SKM-1 (cell line): Measurements from ENCODE around the gene C8B.

Experiments
- DNase-seq: peaks from one replicate; lab custom pipeline; 2025; ENCODE audit not compliant: unreplicated experiment; lab: John Stamatoyannopoulos, UW

The C8B gene

DNA sequence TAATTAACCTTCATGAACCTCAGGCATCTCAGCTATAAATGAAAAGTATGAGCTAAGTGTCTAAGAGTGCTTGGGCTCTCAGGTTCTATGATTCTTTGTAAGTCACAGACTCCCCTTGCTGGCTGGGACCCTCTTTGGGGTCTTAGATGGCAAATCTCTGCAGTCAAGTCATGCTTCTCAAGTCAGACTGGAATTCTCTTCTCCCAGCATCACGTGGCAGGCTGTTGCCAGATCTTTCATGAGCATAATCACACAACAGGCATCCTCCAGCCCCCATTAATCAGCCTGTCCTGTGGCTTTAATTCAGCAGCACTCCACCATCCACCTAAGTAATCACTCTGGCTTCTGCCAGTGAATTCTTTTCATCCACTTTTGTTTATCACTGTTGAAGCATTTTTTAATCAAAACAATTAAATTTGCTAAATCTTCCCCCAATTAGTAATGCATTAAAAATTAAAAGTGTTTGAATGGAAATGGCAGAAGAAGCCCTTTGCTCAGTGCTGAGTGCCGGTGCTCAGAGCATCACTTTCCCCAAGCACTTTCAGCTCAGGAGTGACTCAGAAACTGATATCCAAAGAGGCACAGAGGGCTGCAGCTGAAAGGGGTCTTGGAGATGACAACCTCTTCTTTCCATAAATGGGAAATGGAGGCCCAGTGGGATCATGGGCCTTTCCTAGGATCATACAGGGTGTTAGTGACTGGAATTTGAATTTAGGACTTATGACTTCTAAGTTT, 61.0 kb downstream of the C8B start:
- DNase-seq, result no peak

DNA sequence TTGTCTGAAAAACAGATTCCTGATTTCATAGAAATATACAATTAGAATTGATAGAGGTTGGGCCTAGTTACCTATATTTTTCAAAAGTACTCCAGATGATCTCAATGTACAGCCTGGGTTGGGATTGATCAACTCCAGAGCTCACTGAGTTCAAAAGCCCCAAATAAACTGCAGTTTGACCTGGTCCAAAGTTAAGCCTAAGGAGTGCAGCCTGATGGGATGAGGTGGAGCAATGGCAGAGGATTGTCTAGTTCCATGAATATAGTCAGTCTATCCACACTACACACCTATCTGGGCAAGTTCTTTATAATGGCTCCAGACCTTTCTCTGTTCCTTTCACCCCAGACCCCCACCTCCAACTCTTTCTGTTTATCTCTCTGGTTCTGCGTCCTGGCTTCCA, 62.0 kb downstream of the C8B start:
- no peak for DNase-seq

DNA sequence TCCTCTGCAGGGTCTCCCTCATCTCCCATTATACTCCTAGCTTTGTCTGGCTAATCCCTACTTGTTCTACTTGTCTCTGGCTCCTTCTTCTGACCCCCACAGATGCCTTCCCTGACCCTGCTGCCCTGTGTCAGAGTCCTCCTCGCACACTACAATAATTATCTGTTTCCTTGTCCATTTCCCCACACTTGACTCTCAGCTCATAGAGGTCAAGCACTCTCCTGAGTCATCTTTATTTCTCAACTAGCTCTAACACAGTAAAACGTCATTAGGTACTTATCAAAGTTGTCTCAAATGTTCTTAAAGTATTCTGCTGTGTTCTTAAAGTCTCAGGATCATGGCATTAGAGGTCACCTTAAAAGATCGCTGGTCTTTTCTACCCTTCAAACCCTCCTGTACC, 64.1 kb downstream of the C8B start:
- no peak for DNase-seq

DNA sequence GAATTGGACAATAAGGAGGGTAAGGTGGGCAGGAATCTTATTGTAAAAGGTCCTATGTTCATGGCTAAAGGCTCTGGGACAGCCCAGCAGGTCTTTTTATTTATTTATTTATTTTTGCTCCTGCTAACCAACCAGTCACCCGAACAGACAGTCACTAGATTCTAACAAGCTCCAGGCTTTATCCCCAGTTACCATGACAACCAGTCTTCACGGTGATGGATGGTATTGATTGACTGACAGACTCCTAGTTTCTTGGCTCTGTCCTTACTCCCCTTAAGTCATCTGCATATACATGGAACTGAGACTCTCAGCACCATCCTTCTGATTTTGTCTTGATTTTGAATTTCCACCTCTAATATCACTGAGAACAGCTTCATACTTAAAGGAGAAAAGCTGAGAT, 66.9 kb downstream of the C8B start:
- no peak for DNase-seq

DNA sequence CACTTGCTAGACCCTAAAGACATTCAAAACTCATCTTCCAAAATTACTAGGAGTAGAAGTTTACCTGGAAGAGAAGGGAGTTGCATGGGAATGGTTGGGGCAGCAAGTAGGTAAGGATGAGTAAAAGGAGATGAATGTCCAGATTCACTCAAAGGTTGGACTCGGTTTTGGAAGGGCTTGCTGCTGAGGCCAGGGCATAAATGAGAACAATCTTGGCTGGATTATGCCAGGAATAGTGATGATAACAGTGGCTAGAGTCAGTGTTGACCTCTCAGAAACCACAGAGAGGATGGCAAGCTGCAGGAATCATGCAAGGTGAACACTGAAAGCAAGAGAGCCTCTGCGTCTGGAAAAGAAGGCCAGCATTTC, 67.8 kb downstream of the C8B start:
- DNase-seq, result no peak

DNA sequence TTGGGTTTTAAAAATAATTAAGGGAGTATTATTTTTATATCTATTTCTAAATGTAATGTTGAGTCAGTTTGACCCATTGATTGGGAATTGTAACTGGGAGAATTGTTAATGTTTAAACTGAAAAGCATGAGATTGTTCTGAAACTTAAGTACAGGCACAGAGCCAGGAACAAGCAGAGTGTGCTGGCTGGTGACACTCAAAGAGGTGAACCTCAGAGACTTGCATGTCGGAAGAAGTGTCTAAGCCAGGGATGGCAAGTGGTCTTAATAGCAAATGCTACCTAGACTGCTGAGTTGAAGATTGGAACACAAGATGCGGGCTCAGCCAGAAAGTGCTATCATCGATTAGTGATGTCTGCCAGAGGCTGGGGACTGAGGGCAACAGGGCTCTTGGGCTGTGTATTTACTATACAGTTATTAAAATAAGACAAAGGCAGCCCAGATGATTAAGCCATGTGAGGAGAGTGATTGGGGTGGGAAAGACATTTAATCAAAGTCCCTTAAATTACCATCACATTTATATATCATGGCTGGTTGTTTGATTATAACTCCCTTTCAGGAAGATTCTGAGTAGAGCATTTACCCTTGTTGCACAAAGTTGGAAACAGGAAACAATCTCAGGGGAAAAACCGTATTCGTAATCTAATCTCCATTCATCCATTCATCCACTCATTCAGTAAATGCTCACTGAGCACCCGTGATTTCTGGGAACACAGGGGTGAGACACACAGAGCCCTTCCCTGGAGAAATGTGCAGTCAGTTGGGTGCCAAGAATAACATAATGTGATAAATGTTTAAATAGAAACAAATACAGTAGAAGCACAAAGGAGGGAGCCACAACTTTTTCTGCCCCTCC, 68.4 kb downstream of the C8B start:
- DNase-seq, result no peak

DNA sequence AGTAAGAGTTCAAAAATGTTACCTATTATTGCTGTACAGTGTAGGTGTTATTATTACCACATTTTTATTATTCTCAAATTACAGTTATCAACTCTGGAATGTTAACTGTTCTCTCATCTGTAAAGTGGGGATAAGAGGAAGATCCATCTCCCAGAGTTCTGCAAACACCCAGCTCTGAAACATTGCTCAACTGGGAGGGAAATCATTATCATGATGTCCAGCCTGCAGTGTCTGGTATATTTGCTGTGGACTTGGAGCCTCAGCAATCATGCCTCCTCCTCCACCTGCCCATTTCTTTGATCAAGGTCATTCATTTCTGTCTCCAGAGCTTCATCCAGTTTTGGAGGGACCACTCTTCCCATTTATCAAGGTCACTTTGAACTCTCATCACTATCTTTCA, 71.8 kb downstream of the C8B start:
- DNase-seq, result no peak

DNA sequence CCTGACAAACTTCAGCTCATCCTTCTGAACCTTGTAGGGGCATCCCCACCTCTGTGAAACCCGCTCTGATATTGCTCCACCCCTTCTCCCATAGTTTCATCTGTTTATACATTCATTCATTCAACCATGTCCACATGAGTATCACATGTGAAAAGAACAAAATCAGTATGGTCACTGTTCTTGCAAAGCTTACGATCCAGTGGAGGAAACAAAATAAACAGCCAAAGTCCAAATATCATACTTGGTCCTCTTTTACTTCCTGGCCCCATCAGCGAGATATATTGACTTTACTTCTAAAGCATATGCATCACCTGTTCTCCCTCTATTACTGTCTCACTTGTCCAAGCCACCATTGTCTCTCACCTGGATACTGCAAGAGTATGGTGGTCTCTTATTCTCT, 75.6 kb downstream of the C8B start:
- DNase-seq, result no peak

DNA sequence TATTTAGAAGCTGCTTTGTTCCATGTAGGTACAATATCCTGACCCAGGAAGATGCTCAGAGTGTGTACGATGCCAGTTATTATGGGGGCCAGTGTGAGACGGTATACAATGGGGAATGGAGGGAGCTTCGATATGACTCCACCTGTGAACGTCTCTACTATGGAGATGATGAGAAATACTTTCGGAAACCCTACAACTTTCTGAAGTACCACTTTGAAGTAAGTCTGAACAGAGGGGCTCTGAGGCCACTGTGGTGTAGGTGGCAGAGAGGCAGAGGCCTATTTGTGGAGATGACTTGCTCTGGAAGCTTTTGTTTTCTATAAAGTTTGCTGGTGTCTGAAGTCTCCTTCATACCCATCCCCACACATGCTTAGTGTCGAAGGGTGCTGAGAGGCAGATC, 84.4 kb downstream of the C8B start:
- DNase-seq, result no peak

DNA sequence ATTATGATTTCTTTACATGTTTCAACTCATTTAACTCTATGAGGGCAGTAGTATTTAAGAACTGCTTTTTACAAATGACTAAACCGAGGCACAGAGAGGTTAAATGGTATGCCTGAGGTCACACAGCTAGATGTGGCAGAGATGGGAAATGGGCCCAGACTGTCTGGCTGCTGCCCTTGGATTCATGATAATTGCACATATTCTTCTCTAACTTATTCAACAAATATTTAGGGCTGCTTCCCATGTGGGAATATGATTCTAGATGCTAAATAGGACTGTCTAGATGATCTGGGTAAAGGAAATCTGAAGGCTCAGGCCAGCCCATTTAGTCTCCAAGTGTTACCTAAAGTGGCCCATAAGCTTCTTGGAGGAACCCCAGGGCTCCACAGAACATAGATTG, 85.0 kb downstream of the C8B start:
- no peak for DNase-seq
